ENCODE data around the gene CADPS. TPM values are rescaled to one million over a fixed set of nuclear protein-coding genes. Genes with fewer than 3 reads are reported as not detected.

Gene CADPS
- total RNA-seq, 1 donor from 2014 or later = 45.1 TPM

DNA sequence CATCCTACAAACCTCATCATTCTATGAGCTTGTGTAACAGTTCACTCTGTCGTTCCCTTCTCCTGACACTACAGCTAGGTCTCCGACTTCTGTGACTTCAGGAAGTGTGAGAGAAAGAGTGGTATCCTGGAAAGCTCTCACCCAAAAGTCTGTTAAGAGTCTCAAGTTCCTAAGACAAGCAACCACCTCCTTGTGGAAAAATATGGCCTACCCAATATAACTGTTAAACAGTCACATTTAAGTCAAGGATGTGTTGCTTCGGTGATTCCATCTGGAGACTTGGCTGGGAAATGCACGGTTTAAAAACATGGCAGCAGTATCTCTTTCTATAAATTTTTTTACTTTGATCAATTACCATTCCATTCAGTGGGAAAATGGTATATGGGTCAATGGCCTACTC is 515.7 kb downstream of the CADPS start:
- DNase-seq (ENCODE audit: low spot score) = no peak
- intact Hi-C loops (cut with DNase I) = no loop called here

DNA sequence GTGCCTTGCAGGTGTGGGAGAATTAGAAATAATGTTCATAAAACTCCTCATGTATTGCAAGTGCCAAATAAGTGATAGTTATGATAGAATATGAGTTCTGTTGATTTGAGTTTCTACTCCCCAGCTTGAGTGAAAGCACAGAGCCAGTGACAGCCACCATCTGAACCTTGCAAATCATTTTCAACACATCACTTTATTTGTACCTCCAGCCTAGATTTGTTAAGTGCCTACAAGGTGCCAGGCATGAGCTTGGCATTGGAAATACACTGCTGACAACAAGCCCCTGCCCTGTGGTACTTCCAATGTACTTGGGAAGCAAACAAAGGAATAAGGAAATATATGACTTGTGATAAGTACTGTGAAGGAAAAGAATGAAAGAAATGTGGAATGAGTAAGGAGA is 518.9 kb downstream of the CADPS start:
- DNase-seq (ENCODE audit: low spot score) = no peak
- intact Hi-C loops (cut with DNase I) = no loop called here

DNA sequence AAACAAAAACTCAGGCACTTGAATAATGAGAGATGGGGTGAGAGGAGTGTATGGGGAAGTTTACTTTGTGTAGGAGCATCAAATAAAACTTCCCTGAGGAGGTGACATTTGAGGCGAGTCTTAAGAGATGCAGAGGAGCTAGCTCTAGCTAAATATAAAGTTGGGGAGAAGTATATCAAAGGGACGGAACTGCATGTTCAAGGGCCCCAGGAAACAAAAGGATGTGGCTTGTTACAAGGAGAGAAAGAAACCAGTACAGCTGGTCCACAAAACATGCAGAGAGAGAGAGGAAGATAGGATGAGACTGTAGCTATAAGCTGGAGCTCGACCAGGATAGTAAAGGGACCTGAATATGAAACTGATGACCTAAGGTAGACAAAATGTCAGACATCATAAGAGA is 519.5 kb downstream of the CADPS start:
- no peak for DNase-seq (ENCODE audit: low spot score)
- intact Hi-C loops (cut with DNase I) = no loop called here

All from cardiac septum (tissue), 1 donor.